Gastrocnemius medialis (tissue), 4 donors: ENCODE data around the gene COQ9.

Experiments
- POLR2A ChIP-seq, 2 donors: fragments of 450-650 bp; IDR thresholded peaks; one replicate each; pipeline ENCODE4 v1.6.1; 2017; ENCODE audit warnings: antibody characterized with exemption in 2 of 2, mild to moderate bottlenecking in 2 of 2, moderate library complexity in 2 of 2
- TF ChIP-seq, protein P1 (sequence below), 5 experiments: fragments of 450-650 bp in 3 of 5; fragments of 200-600 bp in 2 of 5; sonication (generic) in 2 of 5; IDR thresholded peaks in 4 of 5; conservative IDR thresholded peaks in 1 of 5; 1 replicate in 4 of 5; 2 replicates in 1 of 5; pipeline ENCODE4 v1.5.1; 2016 to 2019; ENCODE audit warnings: antibody characterized with exemption in 5 of 5, mild to moderate bottlenecking in 3 of 5, moderate library complexity in 3 of 5

DNA sequence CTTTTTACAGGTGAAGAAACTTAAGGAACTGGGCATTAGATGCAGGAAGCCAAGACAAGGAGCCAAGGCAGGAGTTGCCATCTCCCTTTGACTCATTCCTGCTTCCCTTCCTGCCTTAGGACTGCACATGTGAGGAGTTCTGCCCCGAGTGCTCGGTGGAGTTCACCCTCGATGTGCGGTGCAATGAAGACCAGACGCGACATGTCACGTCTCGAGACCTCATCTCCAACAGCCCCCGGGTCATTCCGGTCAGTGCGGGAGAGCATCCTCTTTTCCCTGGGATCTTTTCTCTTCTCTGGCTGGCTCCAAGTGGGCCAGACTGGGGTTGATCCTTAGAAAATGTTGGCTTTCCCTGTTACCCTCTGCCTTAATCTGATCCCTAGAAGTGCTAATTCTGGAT is 21.8 kb downstream of the COQ9 start:
- TF ChIP-seq, protein P1, sequence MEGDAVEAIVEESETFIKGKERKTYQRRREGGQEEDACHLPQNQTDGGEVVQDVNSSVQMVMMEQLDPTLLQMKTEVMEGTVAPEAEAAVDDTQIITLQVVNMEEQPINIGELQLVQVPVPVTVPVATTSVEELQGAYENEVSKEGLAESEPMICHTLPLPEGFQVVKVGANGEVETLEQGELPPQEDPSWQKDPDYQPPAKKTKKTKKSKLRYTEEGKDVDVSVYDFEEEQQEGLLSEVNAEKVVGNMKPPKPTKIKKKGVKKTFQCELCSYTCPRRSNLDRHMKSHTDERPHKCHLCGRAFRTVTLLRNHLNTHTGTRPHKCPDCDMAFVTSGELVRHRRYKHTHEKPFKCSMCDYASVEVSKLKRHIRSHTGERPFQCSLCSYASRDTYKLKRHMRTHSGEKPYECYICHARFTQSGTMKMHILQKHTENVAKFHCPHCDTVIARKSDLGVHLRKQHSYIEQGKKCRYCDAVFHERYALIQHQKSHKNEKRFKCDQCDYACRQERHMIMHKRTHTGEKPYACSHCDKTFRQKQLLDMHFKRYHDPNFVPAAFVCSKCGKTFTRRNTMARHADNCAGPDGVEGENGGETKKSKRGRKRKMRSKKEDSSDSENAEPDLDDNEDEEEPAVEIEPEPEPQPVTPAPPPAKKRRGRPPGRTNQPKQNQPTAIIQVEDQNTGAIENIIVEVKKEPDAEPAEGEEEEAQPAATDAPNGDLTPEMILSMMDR (IDR thresholded peaks at IDR 0.05 in 4 of 5, conservative IDR thresholded peaks at IDR 0.05 in 1 of 5) = no peak
- no peak for TF ChIP-seq POLR2A (IDR thresholded peaks at IDR 0.05)
